HL-60/S4 (cell line): ENCODE measurements around the gene MRPS30.
"Not testable (repeated sequence)": the region's sequence is repeated elsewhere in the genome, so short reads cannot be mapped to it uniquely, and the experiment has no call there.

Experiments used
- in situ Hi-C: fragments of 300-500 bp; cut with MboI; formaldehyde crosslinking; loops from 2 replicates; pipeline ENCODE4 v1.14.3; 2022; ENCODE audit warnings: low sequenced_read_pairs

The MRPS30 gene

GRCh38 chr5:44814761-44815160 is 6.0 kb downstream of the MRPS30 start:
- in situ Hi-C loops: no loop called here

GRCh38 chr5:44821164-44821563 is 12.4 kb downstream of the MRPS30 start:
- in situ Hi-C loops: no loop called here

DNA sequence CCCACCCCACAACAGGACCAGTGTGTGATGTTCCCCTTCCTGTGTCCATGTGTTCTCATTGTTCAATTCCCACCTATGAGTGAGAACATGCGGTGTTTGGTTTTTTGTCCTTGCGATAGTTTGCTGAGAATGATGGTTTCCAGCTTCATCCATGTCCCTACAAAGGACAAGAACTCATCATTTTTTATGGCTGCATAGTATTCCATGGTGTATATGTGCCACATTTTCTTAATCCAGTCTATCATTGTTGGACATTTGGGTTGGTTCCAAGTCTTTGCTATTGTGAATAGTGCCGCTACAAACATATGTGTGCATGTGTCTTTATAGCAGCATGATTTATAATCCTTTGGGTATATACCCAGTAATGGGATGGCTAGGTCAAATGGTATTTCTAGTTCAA is 15.9 kb downstream of the MRPS30 start:
- in situ Hi-C loops: not testable (repeated sequence)

- in situ Hi-C loops: no loop called here
These were observed 18.9 kb downstream of the MRPS30 start for GRCh38 chr5:44827681-44828080.

DNA sequence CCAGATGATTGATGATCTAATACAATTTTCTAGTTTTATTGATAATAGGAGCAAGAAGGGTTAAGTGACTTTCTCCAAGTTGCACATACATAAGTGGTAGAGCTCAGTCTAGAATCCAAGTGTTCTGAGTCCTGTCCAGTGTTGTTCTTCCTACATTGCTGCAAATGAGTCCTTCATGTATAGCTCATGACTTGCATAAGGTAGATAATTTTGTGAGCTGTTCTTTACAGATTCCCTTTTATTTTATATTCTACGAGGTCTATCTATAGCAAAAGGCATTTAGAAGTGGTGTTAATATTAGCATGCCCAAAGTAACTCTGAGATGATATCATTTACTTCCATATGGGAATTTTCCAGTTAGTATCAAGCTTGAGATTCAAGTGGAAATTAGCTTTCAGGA is 20.0 kb downstream of the MRPS30 start:
- in situ Hi-C loops: no loop called here

GRCh38 chr5:44830951-44831350 is 22.2 kb downstream of the MRPS30 start:
- in situ Hi-C loops: no loop called here

GRCh38 chr5:44833249-44833648 is 24.5 kb downstream of the MRPS30 start:
- in situ Hi-C loops: no loop called here

GRCh38 chr5:44835693-44836092 is 26.9 kb downstream of the MRPS30 start:
- in situ Hi-C loops: no loop called here

DNA sequence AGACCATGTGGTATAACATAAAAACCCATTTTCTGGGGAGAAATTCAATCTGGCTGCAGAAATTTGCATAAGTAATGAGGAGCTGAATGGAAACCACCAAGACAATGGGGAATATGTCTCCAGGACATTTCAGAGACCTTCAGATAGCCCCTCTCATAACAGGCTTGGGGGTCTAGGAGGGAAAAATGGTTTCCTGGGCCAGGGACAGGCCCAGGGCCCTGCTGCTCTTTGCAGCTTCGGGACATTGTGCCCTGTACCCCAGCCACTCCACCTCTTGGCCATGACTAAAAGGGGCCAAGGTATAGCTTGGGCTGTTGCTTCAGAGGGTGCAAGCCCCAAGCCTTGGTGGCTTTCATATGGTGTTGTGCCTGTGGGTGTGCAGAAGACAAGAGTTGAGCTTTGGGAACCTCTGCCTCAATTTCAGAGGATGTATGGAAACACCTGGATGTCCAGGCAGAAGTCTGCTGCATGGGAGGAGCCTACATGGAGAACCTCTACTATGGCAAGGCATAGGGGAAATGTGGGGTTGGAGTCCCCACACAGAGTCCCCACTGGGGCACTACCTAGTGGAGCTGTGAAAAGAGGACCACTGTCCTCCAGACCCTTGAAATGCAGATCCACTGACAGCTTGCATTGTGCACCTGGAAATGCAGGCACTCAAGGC is 30.4 kb downstream of the MRPS30 start:
- in situ Hi-C loops: no loop called here

GRCh38 chr5:44842496-44843282 is 33.9 kb downstream of the MRPS30 start:
- in situ Hi-C loops: no loop called here

DNA sequence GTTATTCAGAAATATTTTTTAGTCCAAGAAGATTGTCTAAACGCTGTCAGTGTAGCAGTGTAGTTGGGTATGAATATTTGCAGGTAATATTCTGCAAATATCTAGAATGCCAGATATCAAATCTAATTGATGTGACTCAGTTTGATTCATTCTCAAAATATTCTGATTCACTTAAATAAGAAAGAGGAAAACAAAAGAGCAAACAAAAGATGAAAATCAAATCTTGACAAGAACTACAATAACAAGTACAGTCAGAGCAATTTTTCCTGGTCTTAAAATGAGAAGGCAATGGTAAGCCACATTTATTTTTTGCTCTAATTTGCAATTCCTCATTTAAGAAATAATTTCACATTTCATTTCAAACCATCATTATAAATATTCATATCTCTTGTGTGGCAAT is 36.0 kb downstream of the MRPS30 start:
- in situ Hi-C loops: no loop called here

DNA sequence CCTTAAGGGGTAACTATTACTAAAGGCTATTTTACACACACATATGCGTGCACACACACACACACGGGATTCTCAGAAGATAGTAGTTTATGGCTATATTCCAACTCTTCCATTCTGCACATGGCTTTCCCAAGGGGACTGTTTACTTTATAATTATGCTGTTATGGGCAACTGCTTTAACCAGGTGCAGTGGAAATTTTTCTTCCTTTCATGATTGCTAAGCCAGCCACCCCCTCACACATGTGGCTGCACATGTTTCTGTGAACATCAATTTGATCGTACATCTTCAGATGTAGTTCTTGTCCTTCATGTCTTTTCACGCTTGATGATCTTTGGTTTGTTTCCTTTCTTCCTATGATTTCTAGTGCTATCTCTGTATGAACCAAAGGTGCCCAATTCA is 37.0 kb downstream of the MRPS30 start:
- in situ Hi-C loops: no loop called here

DNA sequence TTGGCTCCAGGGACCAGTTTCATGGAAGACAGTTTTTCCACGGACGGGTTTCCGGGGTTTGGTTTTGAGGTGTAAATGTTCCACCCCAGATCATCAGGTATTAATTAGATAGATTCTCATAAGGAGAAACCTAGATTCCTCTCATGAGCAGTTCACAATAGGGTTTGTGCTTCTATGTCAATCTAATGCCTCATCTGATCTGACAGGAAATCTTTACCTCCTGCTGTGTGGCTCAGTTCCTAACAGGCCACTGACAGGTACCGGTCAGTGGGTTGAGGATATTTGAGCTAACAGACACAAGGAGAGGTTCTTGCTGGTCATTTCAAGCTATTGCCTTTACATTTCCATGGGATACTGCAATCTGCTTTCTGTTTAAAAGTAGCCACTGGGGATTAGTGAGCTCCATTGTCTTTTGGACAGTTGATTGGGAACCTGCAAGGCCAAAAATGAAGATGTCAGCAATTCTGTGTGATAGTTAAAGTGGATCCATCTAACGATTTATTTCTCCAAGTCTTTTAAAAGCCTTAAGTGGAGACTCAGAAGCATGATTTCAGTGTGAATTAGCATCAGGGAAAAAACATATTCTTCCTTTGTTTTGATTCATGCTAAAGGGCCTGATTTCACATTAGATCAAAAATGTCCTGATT is 38.6 kb downstream of the MRPS30 start:
- in situ Hi-C loops: no loop called here

DNA sequence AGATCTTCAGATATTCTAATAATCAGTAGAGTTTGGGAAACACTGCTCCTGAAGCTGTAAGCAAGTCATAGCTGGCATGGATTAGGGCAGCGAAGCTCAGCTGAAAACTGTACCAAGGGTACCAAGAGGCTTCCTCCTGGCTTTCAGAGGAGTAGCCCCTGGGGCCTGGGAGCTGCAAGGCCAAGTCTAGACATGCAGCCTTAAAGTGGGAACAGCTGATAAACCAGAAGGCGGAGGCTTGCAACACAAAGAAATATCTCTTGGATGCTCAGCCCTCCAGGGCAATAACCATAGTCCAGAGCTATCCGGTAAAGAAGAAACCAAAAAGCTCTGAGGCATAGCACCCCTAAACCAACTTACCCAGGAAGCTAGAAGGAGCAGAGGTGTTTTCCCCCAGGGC is 51.5 kb downstream of the MRPS30 start:
- in situ Hi-C loops: no loop called here

DNA sequence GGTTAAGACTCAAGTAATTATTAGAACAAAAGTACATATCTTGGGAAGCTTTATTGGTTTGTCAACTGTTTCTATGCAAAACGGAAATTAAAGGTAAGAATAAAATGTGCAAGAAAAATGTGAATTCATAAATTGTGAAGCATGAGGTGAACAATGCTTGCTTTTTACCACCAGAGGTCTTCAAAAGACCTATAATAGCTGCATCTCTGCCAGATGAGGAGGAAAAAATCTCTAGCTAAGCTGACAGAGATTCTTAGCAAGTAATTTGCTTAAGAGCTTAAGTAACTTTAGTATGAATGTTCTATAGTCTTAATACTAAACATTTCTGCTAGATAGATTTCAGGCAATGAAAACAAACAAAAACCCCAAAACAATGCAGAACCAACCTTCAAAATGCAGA is 54.1 kb downstream of the MRPS30 start:
- in situ Hi-C loops: no loop called here
